ENCODE measurements around the gene DCHS1.

Gene DCHS1

DNA sequence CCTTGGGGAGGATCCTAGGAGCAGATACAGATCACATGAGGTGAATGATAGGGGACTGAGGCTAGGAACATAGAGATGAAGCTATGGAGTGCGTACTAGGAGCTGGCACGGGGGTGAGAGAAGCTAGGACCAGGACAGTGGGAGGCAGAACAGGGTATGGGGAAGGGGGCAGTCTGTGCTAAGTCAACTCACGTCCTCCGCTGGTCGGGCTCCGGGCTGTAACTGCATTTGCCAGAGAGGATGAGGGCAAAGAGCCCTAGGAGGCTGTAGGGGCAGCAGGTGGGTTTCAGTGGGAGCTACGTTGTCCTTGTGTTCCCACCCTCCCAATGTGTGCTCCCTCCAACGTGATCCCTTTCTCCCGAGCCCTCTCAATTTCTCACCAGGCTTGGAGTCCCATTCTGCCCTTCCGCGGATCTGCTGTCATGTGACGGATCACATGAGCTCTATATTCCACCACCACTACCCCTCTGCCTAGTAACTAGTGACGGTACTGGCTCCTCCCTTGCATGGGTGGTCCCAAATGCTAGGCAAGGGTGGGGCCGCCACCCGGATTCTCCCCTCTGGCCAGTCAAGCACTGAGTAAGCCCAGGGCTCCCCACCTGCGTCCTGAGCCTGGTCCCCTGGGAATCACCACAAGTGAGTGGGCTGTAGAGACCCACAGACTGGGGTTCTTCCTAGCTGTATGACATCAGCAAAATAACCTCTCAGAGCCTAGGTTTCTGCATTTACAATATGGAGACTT is 36.4 kb downstream of the DCHS1 start, which contains the start of gene TPP1:
Gene TPP1, minus strand, starts transcription at position 419 of the 742 bp plus-strand sequence. Its CDS starts 22 bp downstream, at position 397.
- TF ChIP-seq, protein P1, sequence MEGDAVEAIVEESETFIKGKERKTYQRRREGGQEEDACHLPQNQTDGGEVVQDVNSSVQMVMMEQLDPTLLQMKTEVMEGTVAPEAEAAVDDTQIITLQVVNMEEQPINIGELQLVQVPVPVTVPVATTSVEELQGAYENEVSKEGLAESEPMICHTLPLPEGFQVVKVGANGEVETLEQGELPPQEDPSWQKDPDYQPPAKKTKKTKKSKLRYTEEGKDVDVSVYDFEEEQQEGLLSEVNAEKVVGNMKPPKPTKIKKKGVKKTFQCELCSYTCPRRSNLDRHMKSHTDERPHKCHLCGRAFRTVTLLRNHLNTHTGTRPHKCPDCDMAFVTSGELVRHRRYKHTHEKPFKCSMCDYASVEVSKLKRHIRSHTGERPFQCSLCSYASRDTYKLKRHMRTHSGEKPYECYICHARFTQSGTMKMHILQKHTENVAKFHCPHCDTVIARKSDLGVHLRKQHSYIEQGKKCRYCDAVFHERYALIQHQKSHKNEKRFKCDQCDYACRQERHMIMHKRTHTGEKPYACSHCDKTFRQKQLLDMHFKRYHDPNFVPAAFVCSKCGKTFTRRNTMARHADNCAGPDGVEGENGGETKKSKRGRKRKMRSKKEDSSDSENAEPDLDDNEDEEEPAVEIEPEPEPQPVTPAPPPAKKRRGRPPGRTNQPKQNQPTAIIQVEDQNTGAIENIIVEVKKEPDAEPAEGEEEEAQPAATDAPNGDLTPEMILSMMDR (IDR thresholded peaks at IDR 0.05; ENCODE audit: borderline replicate concordance, insufficient read depth, low read depth, low read length) = no peak
- peak within 1 kb of the TSS; percentile 61 for H3K4me3 ChIP-seq (ENCODE audit: low read depth, low read length)

- TF ChIP-seq, protein P1 (IDR thresholded peaks at IDR 0.05; ENCODE audit: borderline replicate concordance, insufficient read depth, low read depth, low read length) = no peak
- peak overlapping the region; percentile 61 for H3K4me3 ChIP-seq (ENCODE audit: low read depth, low read length)
Measured at GRCh38 chr11:6618117-6619003, 37.2 kb downstream of the DCHS1 start.

DNA sequence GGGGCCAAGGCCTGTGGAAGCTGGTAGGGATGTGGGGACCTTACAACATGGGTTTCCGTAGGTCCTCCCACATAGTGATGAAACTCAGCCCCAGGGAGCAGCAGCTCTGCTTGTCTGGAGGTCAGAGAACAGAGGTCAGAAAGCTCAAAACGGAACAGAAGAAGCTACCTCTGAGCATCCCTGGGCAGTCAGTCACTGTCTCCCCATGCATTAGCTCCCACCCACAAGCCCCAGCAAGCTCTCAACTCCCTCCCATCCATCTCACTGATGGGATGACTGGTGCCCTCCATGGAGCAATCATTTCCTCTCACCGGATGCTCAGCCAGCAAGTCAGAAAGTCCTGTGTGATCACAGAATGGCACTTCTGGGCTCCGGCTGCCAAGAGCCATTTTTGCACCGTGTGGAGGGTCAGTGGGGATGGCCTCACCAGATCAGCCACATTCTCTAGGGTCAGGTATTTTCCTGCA is 38.3 kb downstream of the DCHS1 start:
- H3K4me3 ChIP-seq (ENCODE audit: low read depth, low read length) = no peak overlapping the region
- TF ChIP-seq, protein P1 (IDR thresholded peaks at IDR 0.05; ENCODE audit: borderline replicate concordance, insufficient read depth, low read depth, low read length) = no peak

GRCh38 chr11:6616596-6617250 is 38.9 kb downstream of the DCHS1 start:
- TF ChIP-seq, protein P1 (IDR thresholded peaks at IDR 0.05; ENCODE audit: borderline replicate concordance, insufficient read depth, low read depth, low read length) = no peak

GRCh38 chr11:6615882-6616585 is 39.6 kb downstream of the DCHS1 start:
- TF ChIP-seq, protein P1 (IDR thresholded peaks at IDR 0.05; ENCODE audit: borderline replicate concordance, insufficient read depth, low read depth, low read length) = no peak
- H3K4me3 ChIP-seq (ENCODE audit: low read depth, low read length) = no peak overlapping the region

More at GRCh38 chr11:6616596-6617250, 38.9 kb downstream of the DCHS1 start:
- no peak overlapping the region for H3K4me3 ChIP-seq (ENCODE audit: low read depth, low read length)

- TF ChIP-seq, protein P1 (IDR thresholded peaks at IDR 0.05; ENCODE audit: borderline replicate concordance, insufficient read depth, low read depth, low read length) = no peak
- no peak overlapping the region for H3K4me3 ChIP-seq (ENCODE audit: low read depth, low read length)
Measured at GRCh38 chr11:6615046-6615445, 40.6 kb downstream of the DCHS1 start.

All from GM12875 (cell line).